AG08395 (cell line): ENCODE measurements around the gene PCBP3.
"Not testable (repeated sequence)": the region's sequence is repeated elsewhere in the genome, so short reads cannot be mapped to it uniquely, and the experiment has no call there.

Experiments used
- DNase-seq: peaks from one replicate; pipeline ENCODE4 v3.0.0; 2012; ENCODE audit warnings: mixed read lengths, low spot score

PCBP3 gene

GRCh38 chr21:45788198-45788597 lies 144.7 kb downstream of the PCBP3 start:
- DNase-seq = no peak

- DNase-seq = peak; percentile 47
These were observed 145.3 kb downstream of the PCBP3 start for GRCh38 chr21:45788637-45789506.

GRCh38 chr21:45790427-45790826 lies 146.9 kb downstream of the PCBP3 start:
- no peak for DNase-seq

- DNase-seq = no peak
These were observed 148.3 kb downstream of the PCBP3 start for GRCh38 chr21:45791562-45792418.

GRCh38 chr21:45792682-45793383 lies 149.3 kb downstream of the PCBP3 start:
- no peak for DNase-seq

GRCh38 chr21:45794027-45794426 lies 150.5 kb downstream of the PCBP3 start:
- no peak for DNase-seq

GRCh38 chr21:45796003-45796402 lies 152.5 kb downstream of the PCBP3 start:
- DNase-seq = no peak

GRCh38 chr21:45797338-45797737 lies 153.8 kb downstream of the PCBP3 start:
- no peak for DNase-seq

GRCh38 chr21:45799765-45800338 lies 156.3 kb downstream of the PCBP3 start:
- DNase-seq = no peak

GRCh38 chr21:45800339-45801080 lies 157.0 kb downstream of the PCBP3 start:
- no peak for DNase-seq

GRCh38 chr21:45801129-45801964 lies 157.8 kb downstream of the PCBP3 start:
- no peak for DNase-seq

GRCh38 chr21:45801989-45802388 lies 158.5 kb downstream of the PCBP3 start:
- no peak for DNase-seq

GRCh38 chr21:45802425-45802824 lies 158.9 kb downstream of the PCBP3 start:
- no peak for DNase-seq

GRCh38 chr21:45802956-45803617 lies 159.6 kb downstream of the PCBP3 start:
- no peak for DNase-seq

- DNase-seq = no peak
These were observed 160.3 kb downstream of the PCBP3 start for GRCh38 chr21:45803618-45804340.

- DNase-seq = no peak
These were observed 161.3 kb downstream of the PCBP3 start for GRCh38 chr21:45804809-45805313.

GRCh38 chr21:45805321-45805720 lies 161.8 kb downstream of the PCBP3 start:
- DNase-seq = no peak

GRCh38 chr21:45806042-45806441 lies 162.5 kb downstream of the PCBP3 start:
- no peak for DNase-seq

GRCh38 chr21:45808663-45809062 lies 165.1 kb downstream of the PCBP3 start:
- not testable (repeated sequence) for DNase-seq
